Kidney (tissue), 14 donors: ENCODE data around the gene AUTS2. TPM values are rescaled to one million over a fixed set of nuclear protein-coding genes. Genes with fewer than 3 reads are reported as not detected.
"Not testable (repeated sequence)": the region's sequence is repeated elsewhere in the genome, so short reads cannot be mapped to it uniquely, and the experiment has no call there.

Experiments
- DNase-seq, 5 donors: peaks; one replicate each; pipeline ENCODE4 v3.0.0-alpha.2; 2013 to 2020
- FAIRE-seq: peaks from 2 replicates; lab custom pipeline; 2012; peaks lifted over from hg19 to GRCh38; lab: Jason Lieb, UNC
- H3K27ac ChIP-seq, 2 donors: one replicate each; pipeline ENCODE4 v1.7.0; 2013; ENCODE audit warnings: low read depth in 2 of 2, low read length in 2 of 2, inconsistent platforms in 1 of 2
- H3K27me3 ChIP-seq: one replicate; pipeline ENCODE4 v1.7.1; 2013; ENCODE audit warnings: low read length, inconsistent platforms; ENCODE audit not compliant: control insufficient read depth, insufficient read depth
- H3K36me3 ChIP-seq, 3 donors: one replicate each; pipeline versions ENCODE4 v1.7.0 to v1.7.1; 2013; ENCODE audit warnings: low read length in 3 of 3, control low read depth in 1 of 3, inconsistent platforms in 1 of 3; ENCODE audit not compliant: insufficient read depth in 3 of 3, control insufficient read depth in 2 of 3
- H3K4me1 ChIP-seq, 3 donors: one replicate each; pipeline versions ENCODE4 v1.7.0 to v1.7.1; 2013; ENCODE audit warnings: low read length in 3 of 3, inconsistent platforms in 1 of 3, low read depth in 1 of 3; ENCODE audit not compliant: control insufficient read depth in 2 of 3, insufficient read depth in 2 of 3
- H3K4me3 ChIP-seq, 3 donors: one replicate each; pipeline versions ENCODE4 v1.7.0 to v1.8.1; 2013; ENCODE audit warnings: low read length in 3 of 3, control low read depth in 1 of 3, inconsistent platforms in 1 of 3
- H3K9ac ChIP-seq, 3 donors: one replicate each; pipeline versions ENCODE4 v1.7.0 to v1.7.1; 2013; ENCODE audit warnings: low read length in 3 of 3, control low read depth in 1 of 3, inconsistent platforms in 1 of 3
- H3K9me3 ChIP-seq, 3 donors: one replicate each; pipeline versions ENCODE4 v1.7.0 to v1.7.1; 2013; ENCODE audit warnings: low read length in 3 of 3, control low read depth in 1 of 3, inconsistent platforms in 1 of 3; ENCODE audit not compliant: control insufficient read depth in 2 of 3, insufficient read depth in 1 of 3
- CTCF ChIP-seq: IDR thresholded peaks from 3 replicates; pipeline ENCODE4 v1.5.1; 2012; ENCODE audit warnings: mild to moderate bottlenecking, moderate library complexity, borderline replicate concordance; ENCODE audit not compliant: insufficient read depth; ENCODE audit errors: extremely low read depth
- intact Hi-C: fragments of 100-400 bp; cut with DNase I; formaldehyde crosslinking; loops from one replicate; pipeline ENCODE4 v1.11.1; 2022
- polyA plus RNA-seq: library from polyadenylated mRNA; stranded (reverse); fragments of 350-450 nt; fragmentation: Illumina TruSeq; extraction: RNeasy Lipid Tissue Mini Kit (QIAGEN cat#74804); gene quantifications from one replicate; pipeline ENCODE4 v1.2.3, GENCODE V29; 2014; ENCODE audit warnings: low read depth, low replicate concordance; ENCODE audit not compliant: insufficient read depth
- total RNA-seq: library from RNA; stranded (reverse); fragmentation: NEBNext Ultra II Directional; extraction: Animal tissue kit (Norgen Biotek cat#: 25700); gene quantifications from one replicate; pipeline ENCODE4 v1.2.1, GENCODE V29; 2021
- donor health status: control.
- donor health status: control.
- donor health status: control.
- donor health status: control.
- donor health status: control.
- donor health status: DM: yes; HTN: yes; CAD: no.
- donor health status: Normal renal cell carcinoma (clear cell type).

Gene AUTS2
- total and polyA plus RNA-seq, 2 donors from 2014 or later = 5.2 to 33.8 TPM

GRCh38 chr7:70591643-70592042 is 993.4 kb downstream of the AUTS2 start:
- no peak overlapping the region for H3K4me3 ChIP-seq
- FAIRE-seq (no peak), DNase-seq (no peak)
- no peak for TF ChIP-seq CTCF
- H3K36me3 ChIP-seq = no peaks in the 10 kb centered on the region
- no peak overlapping the region for H3K9ac ChIP-seq
- no peak overlapping the region for H3K27ac ChIP-seq
- peaks cover 0 to 4% (median 0%) of the 10 kb centered on the region in 3 donors for H3K4me1 ChIP-seq
- intact Hi-C loops = no loop called here
- H3K9me3 ChIP-seq = no peaks in the 10 kb centered on the region
- no peaks in the 10 kb centered on the region for H3K27me3 ChIP-seq

GRCh38 chr7:70592171-70592570 is 993.9 kb downstream of the AUTS2 start:
- FAIRE-seq = no peak
- peaks cover 0 to 4% (median 0%) of the 10 kb centered on the region in 3 donors for H3K4me1 ChIP-seq

GRCh38 chr7:70594170-70594569 is 995.9 kb downstream of the AUTS2 start:
- no peaks in the 10 kb centered on the region for H3K36me3 ChIP-seq
- DNase-seq (no peak), FAIRE-seq (no peak)
- H3K27ac ChIP-seq = no peak overlapping the region
- peaks cover 0 to 4% (median 0%) of the 10 kb centered on the region in 3 donors for H3K4me1 ChIP-seq
- no peak overlapping the region for H3K4me3 ChIP-seq
- TF ChIP-seq CTCF = no peak
- no peaks in the 10 kb centered on the region for H3K9me3 ChIP-seq
- H3K9ac ChIP-seq = no peak overlapping the region
- intact Hi-C loops = no loop called here
- H3K27me3 ChIP-seq = no peaks in the 10 kb centered on the region

More at GRCh38 chr7:70592171-70592570, 993.9 kb downstream of the AUTS2 start:
- DNase-seq = no peak
- Histone ChIP-seq H3K36me3 (no peaks in the 10 kb centered on the region), H3K27me3 (no peaks in the 10 kb centered on the region), H3K4me3 (no peak overlapping the region), H3K9ac (no peak overlapping the region), H3K27ac (no peak overlapping the region), H3K9me3 (no peaks in the 10 kb centered on the region)
- no peak for TF ChIP-seq CTCF
- intact Hi-C loops = no loop called here

GRCh38 chr7:70594885-70595284 is 996.6 kb downstream of the AUTS2 start:
- H3K4me3 ChIP-seq, H3K9me3 ChIP-seq, H3K36me3 ChIP-seq, H3K9ac ChIP-seq, H3K4me1 ChIP-seq, H3K27ac ChIP-seq, H3K27me3 ChIP-seq, DNase-seq, intact Hi-C loops, FAIRE-seq: not testable (repeated sequence)
